Effector memory CD8-positive, alpha-beta T cell (primary cell): ENCODE data around the gene COPG1.
"Not testable (repeated sequence)": the region's sequence is repeated elsewhere in the genome, so short reads cannot be mapped to it uniquely, and the experiment has no call there.

ENCODE experiments used
- ATAC-seq: fragments of 150-1000 bp; cut with Tn5 transposase; replicated peaks from 2 replicates; pipeline ENCODE4 v1.10.0; 2021; ENCODE audit warnings: mild to moderate bottlenecking, moderate library complexity
- DNase-seq, 3 experiments: peaks; one replicate each; pipeline ENCODE4 v3.0.0; 2021
- H3K27ac Mint-ChIP-seq, 2 donors: one replicate each; pipeline ENCODE4 v1.8.0; 2022; ENCODE audit warnings: mild to moderate bottlenecking in 2 of 2, mixed read lengths in 2 of 2, moderate library complexity in 2 of 2
- H3K27me3 Mint-ChIP-seq, 2 donors: one replicate each; pipeline ENCODE4 v1.8.0; 2022; ENCODE audit warnings: mixed read lengths in 2 of 2
- H3K36me3 Mint-ChIP-seq: one replicate; pipeline ENCODE4 v1.8.0; 2022; ENCODE audit warnings: mild to moderate bottlenecking, moderate library complexity, mixed read lengths; ENCODE audit not compliant: insufficient read depth
- H3K4me1 Mint-ChIP-seq, 2 donors: one replicate each; pipeline ENCODE4 v1.8.0; 2022; ENCODE audit warnings: low read depth in 2 of 2, mixed read lengths in 2 of 2
- H3K4me3 Mint-ChIP-seq, 2 donors: one replicate each; pipeline ENCODE4 v1.8.0; 2022; ENCODE audit warnings: mild to moderate bottlenecking in 2 of 2, mixed read lengths in 2 of 2, moderate library complexity in 2 of 2
- H3K9me3 Mint-ChIP-seq, 2 donors: one replicate each; pipeline ENCODE4 v1.8.0; 2022; ENCODE audit warnings: mixed read lengths in 2 of 2

The COPG1 gene

GRCh38 chr3:129252748-129253147, 3.3 kb downstream of the COPG1 start:
- DNase-seq (no peak), ATAC-seq (no peak)
- Mint-ChIP-seq H3K4me1 (peaks cover 37 to 43% of the 10 kb centered on the region in 2 donors), H3K36me3 (peaks cover 82% of the 10 kb centered on the region), H3K27ac (peak overlapping the region in 1 of 2 donors; percentile 44), H3K9me3 (no peaks in the 10 kb centered on the region), H3K27me3 (no peaks in the 10 kb centered on the region), H3K4me3 (no peak overlapping the region)

DNA sequence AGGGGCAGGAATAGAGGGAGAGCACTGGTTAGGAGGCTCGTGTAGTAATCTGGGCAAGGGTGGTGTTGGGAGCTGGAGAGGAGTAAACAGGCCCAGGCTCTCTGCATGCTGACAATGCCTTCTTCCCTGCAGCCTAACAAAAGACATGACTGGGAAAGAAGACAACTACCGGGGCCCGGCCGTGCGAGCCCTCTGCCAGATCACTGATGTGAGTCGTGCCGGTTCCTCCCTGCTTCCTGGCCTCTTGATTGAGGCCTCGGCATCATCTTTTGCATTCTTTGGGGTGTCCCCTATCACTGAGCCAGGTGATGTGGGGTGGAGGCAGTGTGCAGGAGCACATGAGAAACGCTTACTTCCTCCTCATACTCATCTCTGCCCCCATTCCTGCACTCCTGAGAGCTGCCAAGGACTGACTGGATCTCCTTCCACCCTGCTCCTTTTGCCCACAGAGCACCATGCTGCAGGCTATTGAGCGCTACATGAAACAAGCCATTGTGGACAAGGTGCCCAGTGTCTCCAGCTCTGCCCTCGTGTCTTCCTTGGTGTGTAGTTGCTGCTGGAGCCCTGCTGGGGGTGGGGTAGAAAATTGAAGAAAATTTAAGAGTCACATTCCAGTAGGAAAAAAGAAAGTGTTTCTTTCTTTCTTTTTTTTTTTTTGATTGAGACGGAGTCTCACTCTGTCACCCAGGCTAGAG, 5.3 kb downstream of the COPG1 start:
- Mint-ChIP-seq H3K36me3 (peaks cover 87% of the 10 kb centered on the region), H3K4me3 (no peak overlapping the region), H3K4me1 (peaks cover 24 to 25% of the 10 kb centered on the region in 2 donors), H3K27me3 (no peaks in the 10 kb centered on the region), H3K9me3 (no peaks in the 10 kb centered on the region), H3K27ac (no peak overlapping the region)
- DNase-seq (no peak), ATAC-seq (no peak)

- no peaks in the 10 kb centered on the region for H3K9me3 Mint-ChIP-seq
- no peaks in the 10 kb centered on the region for H3K27me3 Mint-ChIP-seq
- H3K27ac Mint-ChIP-seq = peak overlapping the region; percentile 28 to 80
- H3K4me3 Mint-ChIP-seq = no peak overlapping the region
- peaks cover 15 to 17% of the 10 kb centered on the region in 2 donors for H3K4me1 Mint-ChIP-seq
- no peak for ATAC-seq
- peaks cover 85% of the 10 kb centered on the region for H3K36me3 Mint-ChIP-seq
- no peak for DNase-seq
Observed at GRCh38 chr3:129256270-129256669, 6.9 kb downstream of the COPG1 start.

DNA sequence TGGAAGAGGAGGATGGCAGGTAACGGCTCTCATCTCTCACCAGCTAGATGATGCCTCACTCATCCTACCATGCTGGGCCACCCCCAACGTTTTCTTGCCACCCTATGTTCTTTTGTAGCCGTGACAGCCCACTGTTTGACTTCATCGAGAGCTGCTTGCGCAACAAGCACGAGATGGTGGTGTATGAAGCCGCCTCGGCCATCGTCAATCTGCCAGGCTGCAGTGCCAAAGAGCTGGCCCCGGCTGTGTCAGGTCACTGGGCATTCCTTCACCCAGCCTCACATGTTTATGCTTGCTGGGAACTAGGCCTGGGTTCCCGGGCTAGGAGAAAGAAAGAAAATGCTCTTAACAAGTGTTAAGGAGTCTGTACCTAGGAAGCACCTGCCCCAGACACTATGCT, 8.2 kb downstream of the COPG1 start:
- H3K27ac Mint-ChIP-seq = peak overlapping the region in 1 of 2 donors; percentile 53
- H3K4me3 Mint-ChIP-seq = no peak overlapping the region
- H3K4me1 Mint-ChIP-seq = peaks cover 9 to 13% of the 10 kb centered on the region in 2 donors
- no peaks in the 10 kb centered on the region for H3K27me3 Mint-ChIP-seq
- H3K36me3 Mint-ChIP-seq = peaks cover 90% of the 10 kb centered on the region
- H3K9me3 Mint-ChIP-seq = no peaks in the 10 kb centered on the region
- no peak for DNase-seq
- ATAC-seq = no peak

- H3K4me1 Mint-ChIP-seq = peaks cover 8 to 14% of the 10 kb centered on the region in 2 donors
- H3K27me3 Mint-ChIP-seq = no peaks in the 10 kb centered on the region
- no peak for DNase-seq
- H3K36me3 Mint-ChIP-seq = peaks cover 90% of the 10 kb centered on the region
- no peak for ATAC-seq
- peak overlapping the region; percentile 2 to 9 for H3K27ac Mint-ChIP-seq
- H3K9me3 Mint-ChIP-seq = no peaks in the 10 kb centered on the region
- H3K4me3 Mint-ChIP-seq = no peak overlapping the region
Observed at GRCh38 chr3:129259612-129260477, 10.4 kb downstream of the COPG1 start.

DNA sequence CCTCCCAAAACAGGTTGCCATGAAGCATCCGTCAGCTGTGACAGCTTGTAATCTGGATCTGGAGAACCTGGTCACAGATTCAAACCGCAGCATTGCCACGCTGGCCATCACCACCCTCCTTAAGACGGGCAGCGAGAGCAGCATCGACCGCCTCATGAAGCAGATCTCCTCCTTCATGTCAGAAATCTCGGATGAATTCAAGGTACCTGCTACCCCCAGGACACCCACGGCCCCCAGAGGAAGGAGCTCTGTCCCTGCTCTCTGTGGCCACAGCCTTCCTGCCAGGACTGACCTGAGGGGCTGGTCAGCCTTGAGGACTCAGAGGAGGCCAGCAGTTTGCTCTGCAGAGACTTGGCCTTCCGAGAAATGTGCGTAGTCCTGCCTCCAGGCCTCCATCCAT, 11.2 kb downstream of the COPG1 start:
- Mint-ChIP-seq H3K9me3 (no peaks in the 10 kb centered on the region), H3K27me3 (no peaks in the 10 kb centered on the region), H3K4me1 (peaks cover 3 to 14% of the 10 kb centered on the region in 2 donors), H3K36me3 (peaks cover 90% of the 10 kb centered on the region), H3K27ac (peak overlapping the region; percentile 2 to 9), H3K4me3 (no peak overlapping the region)
- no peak for ATAC-seq
- no peak for DNase-seq

DNA sequence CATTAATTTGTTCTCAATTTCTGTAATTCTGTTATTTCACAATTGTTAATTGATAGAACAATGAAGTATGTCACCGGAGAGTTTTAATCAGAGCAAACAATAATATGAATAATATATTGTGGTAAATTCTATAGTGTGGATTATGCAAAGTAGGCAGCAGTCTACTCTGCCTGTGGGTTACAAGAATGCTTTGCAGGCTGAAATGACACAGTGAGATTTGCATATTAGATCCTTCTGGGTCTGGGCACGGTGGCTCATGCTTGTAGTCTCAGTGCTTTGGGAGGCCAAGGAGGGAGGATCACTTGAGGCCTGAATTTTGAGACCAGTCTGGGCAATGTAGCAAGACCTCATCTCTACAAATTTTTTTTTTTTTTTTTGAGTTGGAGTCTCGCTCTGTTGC, 12.5 kb downstream of the COPG1 start:
- DNase-seq = no peak
- no peak overlapping the region for H3K27ac Mint-ChIP-seq
- no peak for ATAC-seq
- peaks cover 2 to 10% of the 10 kb centered on the region in 2 donors for H3K4me1 Mint-ChIP-seq
- H3K27me3 Mint-ChIP-seq = no peaks in the 10 kb centered on the region
- H3K9me3 Mint-ChIP-seq = no peaks in the 10 kb centered on the region
- H3K36me3 Mint-ChIP-seq = peaks cover 92% of the 10 kb centered on the region
- H3K4me3 Mint-ChIP-seq = no peak overlapping the region

DNA sequence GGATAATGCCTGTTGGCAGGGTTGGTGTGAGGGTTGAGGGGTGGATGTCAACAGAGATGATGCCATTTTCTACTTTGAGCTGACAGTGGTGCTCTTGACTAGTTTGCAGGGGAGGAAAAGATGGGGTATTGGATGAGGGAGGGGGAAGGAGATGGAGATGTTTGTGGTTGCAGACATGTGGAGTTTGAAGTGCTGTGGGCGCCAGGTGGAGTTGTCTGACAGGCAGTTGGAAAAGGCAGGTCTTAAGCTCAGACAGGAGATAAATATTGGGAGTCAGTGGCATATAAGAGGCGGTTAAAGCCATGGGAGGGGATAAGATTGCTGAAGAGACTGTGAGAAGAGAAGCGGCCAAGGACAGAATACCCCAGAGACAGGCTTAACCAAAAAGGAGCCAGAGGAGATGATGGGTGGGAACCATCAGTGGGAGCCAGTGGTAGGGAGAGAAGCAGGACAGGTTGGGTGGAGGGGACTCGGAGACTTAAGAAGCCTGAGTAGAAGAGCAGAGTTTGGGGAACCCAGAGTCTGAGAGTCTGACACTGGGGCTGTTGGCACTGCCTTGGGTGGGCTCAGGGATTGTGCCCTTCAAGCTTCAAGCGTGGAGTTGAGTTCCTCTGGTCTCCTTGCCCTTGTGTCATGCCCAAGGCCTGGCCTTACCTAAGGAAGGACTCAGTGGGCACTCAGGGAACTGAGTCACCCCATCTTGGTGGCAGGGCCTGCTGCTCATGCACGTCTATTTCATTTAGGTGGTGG, 13.9 kb downstream of the COPG1 start:
- Mint-ChIP-seq H3K4me3 (no peak overlapping the region), H3K9me3 (no peaks in the 10 kb centered on the region), H3K4me1 (peaks cover 2 to 10% of the 10 kb centered on the region in 2 donors), H3K36me3 (peaks cover 95% of the 10 kb centered on the region), H3K27ac (peak overlapping the region in 1 of 2 donors; percentile 3), H3K27me3 (no peaks in the 10 kb centered on the region)
- DNase-seq (no peak), ATAC-seq (no peak)

GRCh38 chr3:129264994-129265393, 15.6 kb downstream of the COPG1 start:
- not testable (repeated sequence) for H3K27me3 Mint-ChIP-seq, H3K4me3 Mint-ChIP-seq

GRCh38 chr3:129266651-129267050, 17.2 kb downstream of the COPG1 start:
- H3K4me3 Mint-ChIP-seq = no peak overlapping the region
- H3K27ac Mint-ChIP-seq = peak overlapping the region in 1 of 2 donors; percentile 67
- no peaks in the 10 kb centered on the region for H3K27me3 Mint-ChIP-seq
- no peak for DNase-seq
- H3K36me3 Mint-ChIP-seq = peaks cover 92% of the 10 kb centered on the region
- H3K9me3 Mint-ChIP-seq = no peaks in the 10 kb centered on the region
- H3K4me1 Mint-ChIP-seq = peaks cover 0 to 8% of the 10 kb centered on the region in 2 donors
- no peak for ATAC-seq

More at GRCh38 chr3:129264994-129265393, 15.6 kb downstream of the COPG1 start:
- not testable (repeated sequence) for ATAC-seq, H3K9me3 Mint-ChIP-seq, DNase-seq
- peaks cover 93% of the 10 kb centered on the region for H3K36me3 Mint-ChIP-seq
- H3K27ac Mint-ChIP-seq = peak overlapping the region in 1 of 2 donors; percentile 58
- peaks cover 0 to 10% of the 10 kb centered on the region in 2 donors for H3K4me1 Mint-ChIP-seq

GRCh38 chr3:129268396-129268795, 19.0 kb downstream of the COPG1 start:
- Mint-ChIP-seq H3K4me1 (no peaks in the 10 kb centered on the region), H3K9me3 (no peaks in the 10 kb centered on the region), H3K27me3 (no peaks in the 10 kb centered on the region), H3K4me3 (no peak overlapping the region), H3K27ac (peak overlapping the region in 1 of 2 donors; percentile 73), H3K36me3 (peaks cover 92% of the 10 kb centered on the region)
- ATAC-seq (no peak), DNase-seq (no peak)

- no peak for ATAC-seq
- Mint-ChIP-seq H3K4me1 (no peaks in the 10 kb centered on the region), H3K27ac (no peak overlapping the region), H3K9me3 (no peaks in the 10 kb centered on the region), H3K4me3 (no peak overlapping the region), H3K36me3 (peaks cover 86% of the 10 kb centered on the region), H3K27me3 (no peaks in the 10 kb centered on the region)
- DNase-seq = no peak
Observed at GRCh38 chr3:129271674-129272073, 22.3 kb downstream of the COPG1 start.

GRCh38 chr3:129276385-129276784, 27.0 kb downstream of the COPG1 start:
- H3K27ac Mint-ChIP-seq = no peak overlapping the region
- no peak for DNase-seq
- H3K4me3 Mint-ChIP-seq = no peak overlapping the region

More at GRCh38 chr3:129276385-129276784, 27.0 kb downstream of the COPG1 start:
- ATAC-seq = no peak
- H3K4me1 Mint-ChIP-seq = peaks cover 13 to 15% of the 10 kb centered on the region in 2 donors
- peaks cover 75% of the 10 kb centered on the region for H3K36me3 Mint-ChIP-seq
- no peaks in the 10 kb centered on the region for H3K9me3 Mint-ChIP-seq
- no peaks in the 10 kb centered on the region for H3K27me3 Mint-ChIP-seq
